GM21447 (cell line): ENCODE results near the gene SERPINF2.
"Not testable (repeated sequence)": the region's sequence is repeated elsewhere in the genome, so short reads cannot be mapped to it uniquely, and the experiment has no call there.

Source experiments
- ATAC-seq: cut with Tn5 transposase; IDR thresholded peaks from one replicate; pipeline ENCODE4 v1.9.1; 2021; ENCODE audit not compliant: unreplicated experiment

SERPINF2 gene

DNA sequence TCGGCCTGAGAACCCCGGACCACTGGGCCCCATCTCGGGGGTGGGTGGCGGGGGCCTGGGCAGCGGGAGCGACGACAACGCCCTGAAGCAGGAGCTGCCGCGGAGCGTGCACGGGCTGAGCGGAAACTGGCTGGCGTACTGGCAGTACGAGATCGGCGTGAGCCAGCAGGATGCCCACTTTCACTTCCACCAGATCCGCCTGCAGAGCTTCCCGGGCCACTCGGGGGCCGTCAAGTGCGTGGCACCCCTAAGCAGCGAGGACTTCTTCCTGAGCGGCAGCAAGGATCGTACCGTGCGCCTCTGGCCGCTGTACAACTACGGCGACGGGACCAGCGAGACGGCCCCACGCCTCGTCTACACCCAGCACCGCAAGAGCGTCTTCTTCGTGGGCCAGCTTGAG lies 8.9 kb upstream of the SERPINF2 start:
- ATAC-seq: no peak

GRCh38 chr17:1735418-1735817 lies 7.3 kb upstream of the SERPINF2 start:
- no peak for ATAC-seq

DNA sequence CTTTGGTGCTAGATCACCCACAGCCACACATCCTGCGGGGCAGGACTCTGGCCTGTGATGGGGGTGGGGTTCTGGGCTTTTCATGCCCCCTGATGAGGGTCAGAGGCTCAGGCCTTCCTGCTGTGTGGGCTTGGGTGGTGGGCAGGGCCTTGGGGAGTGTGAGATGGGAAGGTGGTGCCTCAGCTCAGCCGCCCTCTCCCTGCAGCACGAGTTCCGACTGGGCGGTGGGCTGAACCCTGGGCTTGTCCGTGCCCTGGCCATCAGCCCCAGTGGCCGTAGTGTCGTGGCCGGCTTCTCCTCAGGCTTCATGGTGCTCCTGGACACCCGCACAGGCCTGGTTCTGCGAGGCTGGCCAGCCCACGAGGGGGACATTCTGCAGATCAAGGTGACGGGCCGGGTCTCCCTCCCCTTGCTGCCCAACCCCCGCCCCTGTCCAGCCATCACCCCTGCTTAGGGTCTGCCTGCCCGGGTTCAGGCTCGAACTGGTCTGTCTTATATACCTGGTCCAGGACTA lies 6.8 kb upstream of the SERPINF2 start:
- no peak for ATAC-seq

GRCh38 chr17:1736348-1737281 lies 6.1 kb upstream of the SERPINF2 start:
- ATAC-seq: no peak

GRCh38 chr17:1737531-1738291 lies 5.0 kb upstream of the SERPINF2 start:
- no peak for ATAC-seq

GRCh38 chr17:1741899-1742298 lies 772 bp upstream of the SERPINF2 start:
- not testable (repeated sequence) for ATAC-seq

- no peak for ATAC-seq
Observed at GRCh38 chr17:1743088-1743439, 393 bp downstream of the SERPINF2 start.

GRCh38 chr17:1744551-1745512 lies 2.2 kb downstream of the SERPINF2 start:
- no peak for ATAC-seq

- no peak for ATAC-seq
Observed at GRCh38 chr17:1745513-1746020, 2.9 kb downstream of the SERPINF2 start.

- ATAC-seq: no peak
Observed at GRCh38 chr17:1746975-1747543, 4.4 kb downstream of the SERPINF2 start.

DNA sequence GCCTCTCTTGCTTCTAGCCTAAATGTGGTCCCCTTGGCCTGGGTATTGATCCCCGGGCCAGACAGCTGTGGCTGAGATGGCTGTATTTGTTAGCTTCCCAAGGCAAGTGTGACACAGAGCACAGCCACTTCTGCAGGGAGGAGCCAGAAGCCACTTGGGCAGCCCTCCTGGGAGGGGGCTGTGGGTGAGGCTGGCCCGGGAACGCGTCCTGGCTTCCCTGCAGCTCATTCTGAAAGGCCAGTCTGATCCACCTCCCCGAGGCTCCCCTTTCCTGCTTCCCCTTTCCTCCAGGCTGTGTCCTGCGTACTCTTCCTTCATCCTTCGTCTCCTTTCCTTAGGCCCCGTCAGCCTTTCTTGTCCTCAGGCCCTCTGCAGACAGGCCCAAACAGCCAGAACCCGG lies 8.0 kb downstream of the SERPINF2 start:
- no peak for ATAC-seq

DNA sequence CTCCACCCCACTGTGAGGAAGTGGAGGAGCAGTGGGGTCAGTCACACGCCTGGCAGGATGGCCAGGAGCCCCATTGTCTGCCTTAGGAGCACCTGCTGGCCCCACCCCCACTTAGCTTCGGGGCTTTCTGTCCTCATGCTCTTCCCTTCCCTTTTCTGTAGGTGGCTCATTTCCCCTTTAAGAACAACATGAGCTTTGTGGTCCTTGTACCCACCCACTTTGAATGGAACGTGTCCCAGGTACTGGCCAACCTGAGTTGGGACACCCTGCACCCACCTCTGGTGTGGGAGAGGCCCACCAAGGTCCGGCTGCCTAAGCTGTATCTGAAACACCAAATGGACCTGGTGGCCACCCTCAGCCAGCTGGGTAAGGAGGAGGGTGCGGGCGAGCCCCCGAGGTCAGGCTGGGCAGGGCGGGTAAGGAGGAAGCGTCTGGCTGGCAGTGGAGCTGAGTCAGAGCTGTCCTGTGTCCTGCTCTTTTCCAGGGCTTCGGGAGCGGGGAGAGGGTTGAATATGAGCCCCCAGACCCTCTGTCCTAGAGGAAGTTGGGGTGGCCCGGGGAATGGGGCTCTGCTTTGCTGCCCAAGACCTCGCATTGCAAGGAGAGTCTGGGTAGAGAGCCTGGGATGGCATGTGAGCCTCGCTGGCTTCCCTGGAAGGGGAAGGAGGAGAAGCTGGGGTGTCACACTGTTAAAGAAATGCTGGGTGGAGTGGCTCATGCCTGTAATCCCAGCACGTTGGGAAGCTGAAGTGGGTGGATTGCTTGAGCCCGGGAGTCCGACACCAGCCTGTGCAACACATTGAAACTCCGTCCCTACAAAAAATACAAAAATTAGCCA lies 10.0 kb downstream of the SERPINF2 start:
- no peak for ATAC-seq

GRCh38 chr17:1753767-1754429 lies 11.2 kb downstream of the SERPINF2 start:
- no peak for ATAC-seq

- ATAC-seq: no peak
Observed at GRCh38 chr17:1754430-1755112, 11.9 kb downstream of the SERPINF2 start.

- no peak for ATAC-seq
Observed at GRCh38 chr17:1755252-1755826, 12.7 kb downstream of the SERPINF2 start.

GRCh38 chr17:1755827-1756262 lies 13.2 kb downstream of the SERPINF2 start:
- ATAC-seq: no peak

- ATAC-seq: no peak
Observed at GRCh38 chr17:1758807-1759206, 16.1 kb downstream of the SERPINF2 start.

- ATAC-seq: no peak
Observed at GRCh38 chr17:1759529-1759928, 16.9 kb downstream of the SERPINF2 start.
